22Rv1 (cell line): Measurements from ENCODE around the gene GPI.
"Not testable (repeated sequence)": the region's sequence is repeated elsewhere in the genome, so short reads cannot be mapped to it uniquely, and the experiment has no call there.

Experiments used
- CTCF ChIP-seq: fragments of 450-650 bp; IDR thresholded peaks from 2 replicates; pipeline ENCODE4 v1.5.1; 2017; ENCODE audit warnings: mild to moderate bottlenecking
- ZFX ChIP-seq: fragments of 450-650 bp; IDR thresholded peaks from 2 replicates; pipeline ENCODE4 v1.6.1; 2017; ENCODE audit warnings: antibody characterized with exemption, borderline replicate concordance

- not testable (repeated sequence) for TF ChIP-seq CTCF, ZFX
These were observed 35.8 kb downstream of the GPI start for GRCh38 chr19:34400844-34401243.
